ENCODE results near the gene HSPA12B. TPM values are rescaled to one million over a fixed set of nuclear protein-coding genes. Genes with fewer than 3 reads are reported as not detected.

HSPA12B gene
- total and polyA plus RNA-seq, 4 donors = 0.25 to 21.2 (median 6.5) TPM

- H3K36me3 ChIP-seq (ENCODE audit: control insufficient read depth in 1 of 2, insufficient read depth in 2 of 2, low read length in 1 of 2) = no peaks in the 10 kb centered on the region
Measured at GRCh38 chr20:3747471-3747870, 15.0 kb downstream of the HSPA12B start.

DNA sequence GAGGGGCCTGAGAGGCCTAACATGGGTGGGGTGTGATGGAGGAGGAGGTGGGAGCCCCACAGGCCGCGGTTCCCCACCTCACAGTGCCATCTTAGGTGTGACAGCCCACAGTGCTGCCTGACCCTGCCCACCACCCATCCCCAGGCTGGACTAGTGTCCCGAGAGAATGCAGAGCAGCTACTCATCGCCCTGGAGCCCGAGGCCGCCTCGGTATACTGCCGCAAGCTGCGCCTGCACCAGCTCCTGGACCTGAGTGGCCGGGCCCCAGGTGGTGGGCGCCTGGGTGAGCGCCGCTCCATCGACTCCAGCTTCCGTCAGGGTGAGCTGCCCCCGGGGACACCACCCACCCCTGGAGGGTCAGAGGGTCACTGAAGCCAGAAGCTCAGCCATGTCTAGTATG, 15.6 kb downstream of the HSPA12B start:
- H3K27ac ChIP-seq (ENCODE audit: low read depth in 1 of 2, low read length in 2 of 2) = no peak overlapping the region
- H3K4me1 ChIP-seq (ENCODE audit: control insufficient read depth in 1 of 2, insufficient read depth in 2 of 2, low read length in 2 of 2) = no peaks in the 10 kb centered on the region
- WGBS, 2 donors = 94 to 95% methylated on average over 16 of the region's 16 CpGs
- no peaks in the 10 kb centered on the region for H3K36me3 ChIP-seq (ENCODE audit: control insufficient read depth in 1 of 2, insufficient read depth in 2 of 2, low read length in 1 of 2)
- ATAC-seq (ENCODE audit: low FRiP score) = no peak
- H3K27me3 ChIP-seq (ENCODE audit: control insufficient read depth in 1 of 2, insufficient read depth in 2 of 2, low read length in 1 of 2) = no peaks in the 10 kb centered on the region
- DNase-seq = no peak
- intact Hi-C loops (cut with DNase I) = no loop called here
- H3K4me3 ChIP-seq (ENCODE audit: low read length in 2 of 2) = no peak overlapping the region
- no peaks in the 10 kb centered on the region for H3K9me3 ChIP-seq (ENCODE audit: control insufficient read depth, low read length)

More at GRCh38 chr20:3747471-3747870, 15.0 kb downstream of the HSPA12B start:
- ATAC-seq (ENCODE audit: low FRiP score) (no peak), DNase-seq (no peak)
- 92 to 96% methylated on average over 2 of the region's 2 CpGs for WGBS, 2 donors
- intact Hi-C loops (cut with DNase I) = no loop called here
- H3K27me3 ChIP-seq (ENCODE audit: control insufficient read depth in 1 of 2, insufficient read depth in 2 of 2, low read length in 1 of 2) = no peaks in the 10 kb centered on the region
- H3K4me1 ChIP-seq (ENCODE audit: control insufficient read depth in 1 of 2, insufficient read depth in 2 of 2, low read length in 2 of 2) = no peaks in the 10 kb centered on the region
- no peak overlapping the region for H3K27ac ChIP-seq (ENCODE audit: low read depth in 1 of 2, low read length in 2 of 2)
- no peaks in the 10 kb centered on the region for H3K9me3 ChIP-seq (ENCODE audit: control insufficient read depth, low read length)
- H3K4me3 ChIP-seq (ENCODE audit: low read length in 2 of 2) = no peak overlapping the region

GRCh38 chr20:3749087-3749688, 16.7 kb downstream of the HSPA12B start:
- Histone ChIP-seq H3K27ac (ENCODE audit: low read depth in 1 of 2, low read length in 2 of 2) (no peak overlapping the region), H3K27me3 (ENCODE audit: control insufficient read depth in 1 of 2, insufficient read depth in 2 of 2, low read length in 1 of 2) (no peaks in the 10 kb centered on the region), H3K4me1 (ENCODE audit: control insufficient read depth in 1 of 2, insufficient read depth in 2 of 2, low read length in 2 of 2) (no peaks in the 10 kb centered on the region), H3K9me3 (ENCODE audit: control insufficient read depth, low read length) (no peaks in the 10 kb centered on the region), H3K4me3 (ENCODE audit: low read length in 2 of 2) (no peak overlapping the region), H3K36me3 (ENCODE audit: control insufficient read depth in 1 of 2, insufficient read depth in 2 of 2, low read length in 1 of 2) (no peaks in the 10 kb centered on the region)
- DNase-seq (no peak), ATAC-seq (ENCODE audit: low FRiP score) (no peak)
- WGBS, 2 donors = 67 to 73% methylated on average over 23 to 24 of the region's 24 CpGs
- intact Hi-C loops (cut with DNase I) = no loop called here

DNA sequence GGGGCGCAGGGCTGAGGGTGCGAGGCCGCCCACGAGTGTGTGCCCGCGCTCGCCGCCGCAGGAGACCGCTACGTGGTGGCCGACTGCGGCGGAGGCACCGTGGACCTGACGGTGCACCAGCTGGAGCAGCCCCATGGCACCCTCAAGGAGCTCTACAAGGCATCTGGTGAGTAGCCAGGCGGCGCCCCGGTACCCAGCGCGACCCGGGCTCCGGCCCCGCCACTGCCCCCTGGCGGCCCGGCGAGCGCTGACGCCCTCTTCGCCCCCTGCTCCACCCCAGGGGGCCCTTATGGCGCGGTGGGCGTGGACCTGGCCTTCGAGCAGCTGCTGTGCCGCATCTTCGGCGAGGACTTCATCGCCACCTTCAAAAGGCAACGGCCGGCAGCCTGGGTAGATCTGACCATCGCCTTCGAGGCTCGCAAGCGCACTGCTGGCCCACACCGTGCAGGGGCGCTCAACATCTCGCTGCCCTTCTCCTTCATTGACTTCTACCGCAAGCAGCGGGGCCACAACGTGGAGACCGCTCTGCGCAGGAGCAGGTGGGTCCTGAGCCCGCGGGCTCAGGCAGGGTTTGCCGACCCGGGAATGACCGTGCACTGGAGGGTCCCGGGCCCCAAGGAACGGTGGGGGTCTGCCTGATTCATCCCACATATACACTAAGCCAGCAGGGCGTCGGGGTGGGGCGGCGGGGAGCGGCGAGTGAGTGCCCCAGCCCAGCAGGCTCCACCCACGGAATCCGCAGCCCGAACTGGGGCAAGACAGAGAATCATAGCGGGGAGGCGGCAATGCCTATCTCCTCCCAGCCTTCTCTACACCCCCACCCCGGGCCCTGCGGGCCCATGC, 17.4 kb downstream of the HSPA12B start:
- Histone ChIP-seq H3K9me3 (ENCODE audit: control insufficient read depth, low read length) (no peaks in the 10 kb centered on the region), H3K4me3 (ENCODE audit: low read length in 2 of 2) (no peak overlapping the region), H3K27me3 (ENCODE audit: control insufficient read depth in 1 of 2, insufficient read depth in 2 of 2, low read length in 1 of 2) (no peaks in the 10 kb centered on the region), H3K36me3 (ENCODE audit: control insufficient read depth in 1 of 2, insufficient read depth in 2 of 2, low read length in 1 of 2) (no peaks in the 10 kb centered on the region), H3K4me1 (ENCODE audit: control insufficient read depth in 1 of 2, insufficient read depth in 2 of 2, low read length in 2 of 2) (no peaks in the 10 kb centered on the region), H3K27ac (ENCODE audit: low read depth in 1 of 2, low read length in 2 of 2) (no peak overlapping the region)
- DNase-seq = no peak
- WGBS, 2 donors = 14 to 21% methylated on average over 55 to 72 of the region's 72 CpGs
- no peak for ATAC-seq (ENCODE audit: low FRiP score)
- intact Hi-C loops (cut with DNase I) = loop anchor here in 1 of 2 donors (5.0 kb wide), 1 partner anchor 73 kb away; no protein-coding TSS in a partner anchor

GRCh38 chr20:3751305-3751674, 18.8 kb downstream of the HSPA12B start:
- ATAC-seq (ENCODE audit: low FRiP score) (no peak), DNase-seq (no peak)
- Histone ChIP-seq H3K27ac (ENCODE audit: low read depth in 1 of 2, low read length in 2 of 2) (no peak overlapping the region), H3K27me3 (ENCODE audit: control insufficient read depth in 1 of 2, insufficient read depth in 2 of 2, low read length in 1 of 2) (no peaks in the 10 kb centered on the region), H3K36me3 (ENCODE audit: control insufficient read depth in 1 of 2, insufficient read depth in 2 of 2, low read length in 1 of 2) (no peaks in the 10 kb centered on the region), H3K9me3 (ENCODE audit: control insufficient read depth, low read length) (no peaks in the 10 kb centered on the region), H3K4me3 (ENCODE audit: low read length in 2 of 2) (no peak overlapping the region), H3K4me1 (ENCODE audit: control insufficient read depth in 1 of 2, insufficient read depth in 2 of 2, low read length in 2 of 2) (no peaks in the 10 kb centered on the region)
- 25 to 31% methylated on average over 30 to 31 of the region's 31 CpGs for WGBS, 2 donors
- intact Hi-C loops (cut with DNase I) = loop anchor here in 1 of 2 donors (5.0 kb wide), 1 partner anchor 74 kb away; no protein-coding TSS in a partner anchor

GRCh38 chr20:3751675-3752385, 19.3 kb downstream of the HSPA12B start:
- H3K27ac ChIP-seq (ENCODE audit: low read depth in 1 of 2, low read length in 2 of 2) = no peak overlapping the region
- 6 to 7% methylated on average over 95 of the region's 95 CpGs for WGBS, 2 donors
- DNase-seq (peak; percentile 87 to 89), ATAC-seq (ENCODE audit: low FRiP score) (peak; percentile 37)
- H3K36me3 ChIP-seq (ENCODE audit: control insufficient read depth in 1 of 2, insufficient read depth in 2 of 2, low read length in 1 of 2) = no peaks in the 10 kb centered on the region
- H3K9me3 ChIP-seq (ENCODE audit: control insufficient read depth, low read length) = no peaks in the 10 kb centered on the region
- no peaks in the 10 kb centered on the region for H3K27me3 ChIP-seq (ENCODE audit: control insufficient read depth in 1 of 2, insufficient read depth in 2 of 2, low read length in 1 of 2)
- intact Hi-C loops (cut with DNase I) = loop anchor here in 1 of 2 donors (5.0 kb wide), 1 partner anchor 75 kb away; no protein-coding TSS in a partner anchor
- H3K4me3 ChIP-seq (ENCODE audit: low read length in 2 of 2) = no peak overlapping the region
- no peaks in the 10 kb centered on the region for H3K4me1 ChIP-seq (ENCODE audit: control insufficient read depth in 1 of 2, insufficient read depth in 2 of 2, low read length in 2 of 2)

DNA sequence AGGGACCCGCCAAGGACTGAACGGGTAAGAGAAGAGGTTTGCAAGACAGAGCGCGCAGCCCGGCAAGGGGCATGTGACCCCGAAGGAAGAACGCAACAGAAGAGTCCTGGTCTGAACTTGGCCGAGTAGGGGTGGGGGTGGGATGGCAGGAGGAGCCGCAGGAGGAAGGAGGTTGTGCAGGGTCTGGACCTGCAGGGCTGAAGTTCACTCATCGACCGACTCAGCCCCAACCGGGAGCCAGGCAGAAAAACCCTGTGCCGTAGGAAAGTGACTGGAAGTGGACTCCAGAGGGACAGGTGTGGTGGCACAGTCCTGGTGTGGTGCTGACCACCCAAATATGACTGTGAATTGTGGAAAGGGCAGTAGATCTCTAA, 19.9 kb downstream of the HSPA12B start:
- H3K4me1 ChIP-seq (ENCODE audit: control insufficient read depth in 1 of 2, insufficient read depth in 2 of 2, low read length in 2 of 2) = no peaks in the 10 kb centered on the region
- no peaks in the 10 kb centered on the region for H3K27me3 ChIP-seq (ENCODE audit: control insufficient read depth in 1 of 2, insufficient read depth in 2 of 2, low read length in 1 of 2)
- no peaks in the 10 kb centered on the region for H3K9me3 ChIP-seq (ENCODE audit: control insufficient read depth, low read length)
- no peak overlapping the region for H3K27ac ChIP-seq (ENCODE audit: low read depth in 1 of 2, low read length in 2 of 2)
- H3K4me3 ChIP-seq (ENCODE audit: low read length in 2 of 2) = no peak overlapping the region
- intact Hi-C loops (cut with DNase I) = loop anchor here in 1 of 2 donors (5.0 kb wide), 1 partner anchor 75 kb away; no protein-coding TSS in a partner anchor
- ATAC-seq (ENCODE audit: low FRiP score) (no peak), DNase-seq (no peak)
- WGBS, 2 donors = 5 to 7% methylated on average over 13 of the region's 13 CpGs
- no peaks in the 10 kb centered on the region for H3K36me3 ChIP-seq (ENCODE audit: control insufficient read depth in 1 of 2, insufficient read depth in 2 of 2, low read length in 1 of 2)

- intact Hi-C loops (cut with DNase I) = loop anchor here in 1 of 2 donors (5.0 kb wide), 1 partner anchor 76 kb away; no protein-coding TSS in a partner anchor
- ATAC-seq (ENCODE audit: low FRiP score) = peak; percentile 70
- H3K27me3 ChIP-seq (ENCODE audit: control insufficient read depth in 1 of 2, insufficient read depth in 2 of 2, low read length in 1 of 2) = no peaks in the 10 kb centered on the region
Measured at GRCh38 chr20:3753098-3753497, 20.6 kb downstream of the HSPA12B start.

More at GRCh38 chr20:3753098-3753497, 20.6 kb downstream of the HSPA12B start:
- no peak overlapping the region for H3K4me3 ChIP-seq (ENCODE audit: low read length in 2 of 2)
- WGBS, 2 donors = 44 to 50% methylated on average over 4 of the region's 4 CpGs
- no peaks in the 10 kb centered on the region for H3K9me3 ChIP-seq (ENCODE audit: control insufficient read depth, low read length)
- no peak overlapping the region for H3K27ac ChIP-seq (ENCODE audit: low read depth in 1 of 2, low read length in 2 of 2)
- H3K36me3 ChIP-seq (ENCODE audit: control insufficient read depth in 1 of 2, insufficient read depth in 2 of 2, low read length in 1 of 2) = no peaks in the 10 kb centered on the region
- no peaks in the 10 kb centered on the region for H3K4me1 ChIP-seq (ENCODE audit: control insufficient read depth in 1 of 2, insufficient read depth in 2 of 2, low read length in 2 of 2)
- peak in 1 of 2 donors; percentile 75 for DNase-seq
